Measurements from ENCODE around the gene DAAM2. TPM values are rescaled to one million over a fixed set of nuclear protein-coding genes. Genes with fewer than 3 reads are reported as not detected.

DAAM2 gene
- total RNA-seq, 2 experiments from 2014 or later, result 0.09 to 1.1 TPM

GRCh38 chr6:39904946-39905639, 112.9 kb downstream of the DAAM2 start:
- TF ChIP-seq EZH2phosphoT487 (IDR thresholded peaks at IDR 0.05; ENCODE audit: borderline replicate concordance, low read depth, low read length) (no peak), CTCF (conservative IDR thresholded peaks at IDR 0.05; ENCODE audit: low read length) (no peak)
- Histone ChIP-seq H3K9me2 (ENCODE audit: insufficient read depth, low read length) (no peaks in the 10 kb centered on the region), H3K79me2 (ENCODE audit: insufficient read depth, low read depth, low read length) (no peaks in the 10 kb centered on the region), H4K20me1 (ENCODE audit: insufficient read depth, low read length) (no peaks in the 10 kb centered on the region), H2AFZ (ENCODE audit: low read length) (no peak overlapping the region), H3K9me3 (ENCODE audit: low read length) (no peaks in the 10 kb centered on the region), H3K36me3 (ENCODE audit: insufficient read depth, low read length) (no peaks in the 10 kb centered on the region), H3K4me2 (ENCODE audit: low read length) (no peak overlapping the region), H3K4me3 (ENCODE audit: low read depth, low read length, poor library complexity, severe bottlenecking) (no peak overlapping the region), H3K27ac (ENCODE audit: low read depth, low read length, poor library complexity, severe bottlenecking) (no peak overlapping the region), H3K4me1 (ENCODE audit: insufficient read depth, low read length, poor library complexity, severe bottlenecking) (no peaks in the 10 kb centered on the region)
- ChIA-PET POLR2A (interaction anchor here (0.6 kb wide), 1 partner anchor 324 kb away, joined by 3 read pairs; no protein-coding TSS in a partner anchor), CTCF (ENCODE audit: unreplicated experiment) (no interaction called here)
- no TSS peak for BruUV-seq (replicated peaks)
- no peak for DNase-seq (ENCODE audit: low spot score)
- intact Hi-C loops (cut with micrococcal nuclease; ENCODE audit: unreplicated experiment), result no loop called here

GRCh38 chr6:39905640-39905975, 113.4 kb downstream of the DAAM2 start:
- Histone ChIP-seq H4K20me1 (ENCODE audit: insufficient read depth, low read length) (no peaks in the 10 kb centered on the region), H3K27ac (ENCODE audit: low read depth, low read length, poor library complexity, severe bottlenecking) (no peak overlapping the region), H3K4me2 (ENCODE audit: low read length) (no peak overlapping the region), H3K79me2 (ENCODE audit: insufficient read depth, low read depth, low read length) (no peaks in the 10 kb centered on the region), H3K9me2 (ENCODE audit: insufficient read depth, low read length) (no peaks in the 10 kb centered on the region), H2AFZ (ENCODE audit: low read length) (no peak overlapping the region), H3K4me1 (ENCODE audit: insufficient read depth, low read length, poor library complexity, severe bottlenecking) (no peaks in the 10 kb centered on the region), H3K4me3 (ENCODE audit: low read depth, low read length, poor library complexity, severe bottlenecking) (no peak overlapping the region), H3K9me3 (ENCODE audit: low read length) (no peaks in the 10 kb centered on the region), H3K36me3 (ENCODE audit: insufficient read depth, low read length) (no peaks in the 10 kb centered on the region)
- BruUV-seq (replicated peaks), result no TSS peak
- intact Hi-C loops (cut with micrococcal nuclease; ENCODE audit: unreplicated experiment), result no loop called here
- POLR2A ChIA-PET, result no interaction called here
- CTCF ChIA-PET (ENCODE audit: unreplicated experiment), result no interaction called here
- DNase-seq (ENCODE audit: low spot score), result no peak
- TF ChIP-seq EZH2phosphoT487 (IDR thresholded peaks at IDR 0.05; ENCODE audit: borderline replicate concordance, low read depth, low read length) (no peak), CTCF (conservative IDR thresholded peaks at IDR 0.05; ENCODE audit: low read length) (no peak)

- H3K79me2 ChIP-seq (ENCODE audit: insufficient read depth, low read depth, low read length), result no peaks in the 10 kb centered on the region
- no peaks in the 10 kb centered on the region for H4K20me1 ChIP-seq (ENCODE audit: insufficient read depth, low read length)
- DNase-seq (ENCODE audit: low spot score), result no peak
- no peaks in the 10 kb centered on the region for H3K36me3 ChIP-seq (ENCODE audit: insufficient read depth, low read length)
- no TSS peak for BruUV-seq (replicated peaks)
- TF ChIP-seq EZH2phosphoT487 (IDR thresholded peaks at IDR 0.05; ENCODE audit: borderline replicate concordance, low read depth, low read length) (no peak), CTCF (conservative IDR thresholded peaks at IDR 0.05; ENCODE audit: low read length) (no peak)
- no peaks in the 10 kb centered on the region for H3K4me1 ChIP-seq (ENCODE audit: insufficient read depth, low read length, poor library complexity, severe bottlenecking)
- H3K4me2 ChIP-seq (ENCODE audit: low read length), result no peak overlapping the region
- H3K27ac ChIP-seq (ENCODE audit: low read depth, low read length, poor library complexity, severe bottlenecking), result no peak overlapping the region
- POLR2A ChIA-PET, result no interaction called here
- no peaks in the 10 kb centered on the region for H3K9me2 ChIP-seq (ENCODE audit: insufficient read depth, low read length)
- no peaks in the 10 kb centered on the region for H3K9me3 ChIP-seq (ENCODE audit: low read length)
- CTCF ChIA-PET (ENCODE audit: unreplicated experiment), result no interaction called here
- no peak overlapping the region for H2AFZ ChIP-seq (ENCODE audit: low read length)
- intact Hi-C loops (cut with micrococcal nuclease; ENCODE audit: unreplicated experiment), result no loop called here
- H3K4me3 ChIP-seq (ENCODE audit: low read depth, low read length, poor library complexity, severe bottlenecking), result no peak overlapping the region
Measured at GRCh38 chr6:39906318-39906761, 114.2 kb downstream of the DAAM2 start.

Measured in OCI-LY7 (cell line).